CD14-positive monocyte (primary cell): ENCODE results near the gene DENND1B. TPM values are rescaled to one million over a fixed set of nuclear protein-coding genes. Genes with fewer than 3 reads are reported as not detected.

Source experiments
- DNase-seq, 3 donors: peaks; one replicate each; pipeline ENCODE4 v3.0.0-alpha.2; 2011 to 2022
- H2AFZ ChIP-seq: 2 replicates; pipeline ENCODE4 v1.6.0; 2012; ENCODE audit warnings: mild to moderate bottlenecking, low read depth, low read length, inconsistent platforms; ENCODE audit not compliant: insufficient read depth, poor library complexity, severe bottlenecking
- H3K27ac ChIP-seq, 2 donors: 1 replicate in 1 of 2; 2 replicates in 1 of 2; pipeline ENCODE4 v1.5.1; 2012 to 2013; ENCODE audit warnings: low read length in 2 of 2, control low read depth in 1 of 2, inconsistent platforms in 1 of 2, low read depth in 1 of 2, mild to moderate bottlenecking in 1 of 2
- H3K27me3 ChIP-seq, 2 donors: one replicate each; pipeline versions ENCODE4 v1.6.0 to v1.6.1; 2011 to 2013; ENCODE audit warnings: low read length in 2 of 2; ENCODE audit not compliant: control insufficient read depth in 2 of 2, insufficient read depth in 2 of 2
- H3K36me3 ChIP-seq, 2 donors: replicated peaks in 1 of 2; 1 replicate in 1 of 2; 2 replicates in 1 of 2; pipeline versions ENCODE4 v1.5.1 to v1.6.1; 2012 to 2013; ENCODE audit warnings: low read length in 2 of 2, control low read depth in 1 of 2, inconsistent platforms in 1 of 2, mild to moderate bottlenecking in 1 of 2; ENCODE audit not compliant: insufficient read depth in 2 of 2, control insufficient read depth in 1 of 2
- H3K4me1 ChIP-seq, 2 donors: 1 replicate in 1 of 2; 2 replicates in 1 of 2; pipeline versions ENCODE4 v1.5.1 to v1.6.1; 2012 to 2013; ENCODE audit warnings: low read length in 2 of 2, control low read depth in 1 of 2, inconsistent platforms in 1 of 2, mild to moderate bottlenecking in 1 of 2, moderate library complexity in 1 of 2; ENCODE audit not compliant: insufficient read depth in 2 of 2, control insufficient read depth in 1 of 2
- H3K4me2 ChIP-seq: replicated peaks from 2 replicates; pipeline ENCODE3; 2012; ENCODE audit warnings: low read length, moderate library complexity, mild to moderate bottlenecking; ENCODE audit not compliant: poor library complexity, severe bottlenecking; ENCODE audit errors: extremely low read depth
- H3K4me3 ChIP-seq, 3 experiments: fragments of 200-600 bp in 1 of 3; sonication (generic) in 1 of 3; replicated peaks in 1 of 3; 1 replicate in 2 of 3; 2 replicates in 1 of 3; pipeline ENCODE4 v1.5.1; 2011 to 2013; ENCODE audit warnings: low read length in 3 of 3, mild to moderate bottlenecking in 3 of 3, control low read depth in 2 of 3, low read depth in 2 of 3, inconsistent platforms in 1 of 3, moderate library complexity in 1 of 3
- H3K79me2 ChIP-seq: 2 replicates; pipeline ENCODE4 v1.6.0; 2012; ENCODE audit warnings: mild to moderate bottlenecking, control low read depth, inconsistent platforms, low read length, moderate library complexity; ENCODE audit not compliant: insufficient read depth
- H3K9ac ChIP-seq: 2 replicates; pipeline ENCODE4 v1.6.0; 2017; ENCODE audit warnings: low read length, mild to moderate bottlenecking; ENCODE audit not compliant: insufficient read depth, poor library complexity, severe bottlenecking
- H3K9me3 ChIP-seq, 2 donors: replicated peaks in 1 of 2; 1 replicate in 1 of 2; 2 replicates in 1 of 2; pipeline versions ENCODE4 v1.5.1 to v1.6.1; 2012 to 2013; ENCODE audit warnings: low read length in 2 of 2, control low read depth in 1 of 2; ENCODE audit not compliant: control insufficient read depth in 1 of 2, insufficient read depth in 1 of 2
- H4K20me1 ChIP-seq: 2 replicates; pipeline ENCODE4 v1.6.0; 2012; ENCODE audit warnings: mild to moderate bottlenecking, low read length, control low read depth, moderate library complexity; ENCODE audit not compliant: insufficient read depth
- H3K27ac Mint-ChIP-seq, 7 donors: one replicate each; pipeline ENCODE4 v1.8.0; 2020; ENCODE audit warnings: mild to moderate bottlenecking in 7 of 7, mixed read lengths in 7 of 7, moderate library complexity in 6 of 7, inconsistent platforms in 2 of 7
- H3K27me3 Mint-ChIP-seq, 3 donors: one replicate each; pipeline ENCODE4 v1.8.0; 2021 to 2022; ENCODE audit warnings: low read depth in 3 of 3, mild to moderate bottlenecking in 3 of 3, mixed read lengths in 3 of 3, moderate library complexity in 3 of 3, inconsistent platforms in 1 of 3
- H3K36me3 Mint-ChIP-seq, 2 donors: one replicate each; pipeline ENCODE4 v1.8.0; 2020; ENCODE audit warnings: mixed read lengths in 2 of 2, inconsistent platforms in 1 of 2, mild to moderate bottlenecking in 1 of 2
- H3K4me1 Mint-ChIP-seq: one replicate; pipeline ENCODE4 v1.8.0; 2020; ENCODE audit warnings: mild to moderate bottlenecking, mixed read lengths
- H3K4me3 Mint-ChIP-seq, 2 donors: one replicate each; pipeline ENCODE4 v1.8.0; 2020; ENCODE audit warnings: mild to moderate bottlenecking in 2 of 2, mixed read lengths in 2 of 2, moderate library complexity in 1 of 2
- H3K9me3 Mint-ChIP-seq, 7 donors: one replicate each; pipeline ENCODE4 v1.8.0; 2020 to 2022; ENCODE audit warnings: mixed read lengths in 7 of 7, mild to moderate bottlenecking in 6 of 7, moderate library complexity in 6 of 7, inconsistent platforms in 2 of 7
- CTCF ChIP-seq: fragments of 200-600 bp; IDR thresholded peaks from one replicate; pipeline ENCODE4 v1.8.0; 2022; ENCODE audit warnings: antibody characterized with exemption, mild to moderate bottlenecking
- WGBS: methylation state at CpG from one replicate; pipeline ENCODE4 v1.1.5; 2013; ENCODE audit warnings: missing lambda C conversion rate; ENCODE audit not compliant: insufficient coverage; 5-methylcytosine and 5-hydroxymethylcytosine counted together
- intact Hi-C, 2 donors: fragments of 100-400 bp; cut with micrococcal nuclease; formaldehyde crosslinking; loops; one replicate each; pipeline versions ENCODE4 v1.15.0 to v1.15.1; 2023
- polyA plus RNA-seq, 3 donors: library from polyadenylated mRNA; depleted of rRNA in 1 of 3; unstranded in 2 of 3; stranded (reverse) in 1 of 3; fragments of 300-500 nt in 2 of 3; fragments of >200 nt in 1 of 3; fragmentation: Illumina TruSeq in 2 of 3; gene quantifications; 1 replicate in 2 of 3; 2 replicates in 1 of 3; pipeline ENCODE4 v1.2.3, GENCODE V29; 2012 to 2021

The DENND1B gene
- polyA plus RNA-seq, 3 donors = 3.0 to 8.2 (median 5.7) TPM

- Histone ChIP-seq H3K4me3 (no peak overlapping the region), H3K36me3 (no peaks in the 10 kb centered on the region), H3K9ac (no peak overlapping the region), H3K27ac (no peak overlapping the region), H3K9me3 (no peaks in the 10 kb centered on the region), H2AFZ (no peak overlapping the region), H3K4me2 (no peak overlapping the region), H3K4me1 (no peaks in the 10 kb centered on the region), H3K27me3 (no peaks in the 10 kb centered on the region), H3K79me2 (no peaks in the 10 kb centered on the region), H4K20me1 (no peaks in the 10 kb centered on the region)
- H3K27ac Mint-ChIP-seq = no peak overlapping the region
- H3K4me3 Mint-ChIP-seq = no peak overlapping the region
- intact Hi-C loops = no loop called here
- peaks cover 0 to 2% (median 0%) of the 10 kb centered on the region in 7 donors for H3K9me3 Mint-ChIP-seq
- WGBS = no CpG with 5 or more reads among the region's 1 CpG
- no peaks in the 10 kb centered on the region for H3K4me1 Mint-ChIP-seq
- no peak for TF ChIP-seq CTCF
- no peaks in the 10 kb centered on the region for H3K27me3 Mint-ChIP-seq
- DNase-seq = no peak
- H3K36me3 Mint-ChIP-seq = no peaks in the 10 kb centered on the region
Measured at GRCh38 chr1:197715806-197716205, 59.5 kb downstream of the DENND1B start.

DNA sequence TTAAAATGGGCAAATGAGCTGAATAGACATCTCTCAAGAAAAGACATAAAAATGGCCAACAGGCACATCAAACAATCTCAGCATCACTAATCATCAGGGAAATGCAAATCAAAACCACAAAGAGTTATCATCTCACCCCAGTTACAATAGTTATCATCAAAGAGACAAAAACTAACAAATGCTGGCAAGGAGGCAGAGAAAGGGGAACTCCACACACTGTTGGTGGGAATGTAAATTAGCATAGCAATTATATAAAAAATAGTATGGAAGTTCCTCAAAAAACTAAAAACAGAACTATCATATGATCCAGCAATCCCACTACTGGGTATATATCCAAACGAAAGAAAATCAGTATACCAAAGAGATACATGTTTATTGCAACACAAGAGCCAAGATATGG is 68.7 kb downstream of the DENND1B start:
- Histone ChIP-seq H3K36me3 (no peaks in the 10 kb centered on the region), H3K9me3 (no peaks in the 10 kb centered on the region), H3K27me3 (no peaks in the 10 kb centered on the region), H3K4me3 (no peak overlapping the region), H3K4me2 (no peak overlapping the region), H2AFZ (no peak overlapping the region), H3K27ac (no peak overlapping the region), H4K20me1 (no peaks in the 10 kb centered on the region), H3K9ac (no peak overlapping the region), H3K4me1 (no peaks in the 10 kb centered on the region), H3K79me2 (peaks cover 3% of the 10 kb centered on the region)
- Mint-ChIP-seq H3K36me3 (peaks cover 3 to 10% of the 10 kb centered on the region in 2 donors), H3K9me3 (peaks cover 3 to 7% (median 5%) of the 10 kb centered on the region in 7 donors), H3K4me3 (no peak overlapping the region), H3K4me1 (peaks cover 5% of the 10 kb centered on the region), H3K27me3 (no peaks in the 10 kb centered on the region), H3K27ac (peak overlapping the region in 1 of 7 donors; percentile 15)
- TF ChIP-seq CTCF = no peak
- intact Hi-C loops = no loop called here
- no CpG with 5 or more reads among the region's 1 CpG for WGBS
- peak in 2 of 3 donors; percentile 0 to 20 for DNase-seq
